ENCODE data around the gene GPRC5B.

Gene GPRC5B

DNA sequence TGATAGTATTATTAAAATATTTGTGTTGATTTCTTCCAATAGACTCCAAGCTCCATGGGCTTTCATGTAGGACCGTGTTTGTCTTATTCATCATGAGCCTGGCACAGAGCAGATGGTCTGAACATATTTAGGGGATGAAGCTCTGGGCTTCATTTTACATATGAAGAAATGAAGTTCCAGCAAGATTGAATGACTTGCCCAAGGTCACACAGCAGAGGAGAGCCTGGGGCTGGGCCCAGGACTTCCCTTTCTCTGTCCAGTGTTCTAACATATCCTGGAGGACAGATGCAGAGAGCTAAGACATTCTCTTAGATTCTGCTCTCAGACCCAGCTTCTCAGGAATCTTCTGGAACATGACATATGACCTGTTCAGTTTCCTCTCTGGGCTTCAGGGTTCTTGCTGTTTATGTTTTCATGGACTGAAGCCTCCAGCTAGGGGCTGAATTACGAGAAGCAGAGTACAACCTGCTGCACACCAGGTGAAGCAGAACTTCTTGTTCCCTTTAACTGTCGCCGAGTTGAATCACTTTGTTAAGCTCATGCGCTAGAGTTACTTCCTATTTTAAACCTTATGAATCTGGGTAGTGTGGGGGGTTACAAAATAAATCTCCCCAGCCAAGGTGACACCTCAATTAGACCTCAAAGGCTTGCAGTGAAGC lies 53.6 kb downstream of the GPRC5B start:
- CTCF ChIA-PET, result interaction anchor here (0.8 to 1.0 kb wide), 2 partner anchors 12 to 56 kb away, joined by 3 read pairs; no protein-coding TSS in a partner anchor
- no peak for DNase-seq (ENCODE audit: extremely low spot score)
- POLR2A ChIA-PET, result no interaction called here
- TF ChIP-seq, protein P1, sequence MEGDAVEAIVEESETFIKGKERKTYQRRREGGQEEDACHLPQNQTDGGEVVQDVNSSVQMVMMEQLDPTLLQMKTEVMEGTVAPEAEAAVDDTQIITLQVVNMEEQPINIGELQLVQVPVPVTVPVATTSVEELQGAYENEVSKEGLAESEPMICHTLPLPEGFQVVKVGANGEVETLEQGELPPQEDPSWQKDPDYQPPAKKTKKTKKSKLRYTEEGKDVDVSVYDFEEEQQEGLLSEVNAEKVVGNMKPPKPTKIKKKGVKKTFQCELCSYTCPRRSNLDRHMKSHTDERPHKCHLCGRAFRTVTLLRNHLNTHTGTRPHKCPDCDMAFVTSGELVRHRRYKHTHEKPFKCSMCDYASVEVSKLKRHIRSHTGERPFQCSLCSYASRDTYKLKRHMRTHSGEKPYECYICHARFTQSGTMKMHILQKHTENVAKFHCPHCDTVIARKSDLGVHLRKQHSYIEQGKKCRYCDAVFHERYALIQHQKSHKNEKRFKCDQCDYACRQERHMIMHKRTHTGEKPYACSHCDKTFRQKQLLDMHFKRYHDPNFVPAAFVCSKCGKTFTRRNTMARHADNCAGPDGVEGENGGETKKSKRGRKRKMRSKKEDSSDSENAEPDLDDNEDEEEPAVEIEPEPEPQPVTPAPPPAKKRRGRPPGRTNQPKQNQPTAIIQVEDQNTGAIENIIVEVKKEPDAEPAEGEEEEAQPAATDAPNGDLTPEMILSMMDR (IDR thresholded peaks at IDR 0.05; ENCODE audit: control extremely low read depth, extremely low read depth, low read depth, missing control alignments), result no peak

DNA sequence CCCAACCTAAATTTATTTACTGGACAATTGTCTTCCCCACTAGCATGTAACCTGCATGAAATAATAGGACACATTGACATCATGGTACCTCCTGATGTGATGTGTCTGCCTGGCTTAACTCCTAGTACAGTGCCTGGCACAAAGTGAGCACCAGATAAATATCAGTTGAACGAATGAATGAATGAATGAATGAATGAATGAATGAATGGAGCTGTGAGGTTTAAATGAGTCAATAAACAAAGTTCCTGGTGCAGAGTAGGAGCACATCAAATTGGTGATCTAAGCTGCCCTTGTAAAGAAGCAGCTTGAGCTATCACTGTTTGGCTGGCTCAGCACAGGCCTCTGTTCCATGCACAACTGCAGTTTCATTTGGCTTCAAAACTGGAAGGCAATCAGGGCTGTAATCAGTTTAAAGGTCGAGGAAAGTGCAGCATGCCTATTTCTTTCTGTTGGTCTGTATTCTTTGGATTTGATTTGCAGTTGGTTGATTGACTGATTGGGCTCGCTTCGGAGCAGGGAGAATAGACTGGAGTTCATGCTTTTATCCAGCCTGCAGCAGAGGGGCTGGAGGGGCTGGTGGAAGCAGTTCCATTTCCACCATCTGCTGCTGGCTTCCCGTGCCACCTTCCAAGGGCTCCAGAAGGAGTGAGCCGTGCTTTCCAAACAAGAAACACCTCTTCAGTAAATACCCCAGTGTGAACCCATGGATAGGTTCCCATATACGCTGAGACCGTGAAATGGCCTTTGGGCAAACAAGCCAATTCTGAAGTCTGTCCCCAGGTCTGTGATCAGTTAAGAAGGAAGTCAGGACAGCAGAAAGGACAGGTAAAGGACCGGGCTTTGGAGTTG lies 54.6 kb downstream of the GPRC5B start:
- no peak for DNase-seq (ENCODE audit: extremely low spot score)
- ChIA-PET POLR2A (no interaction called here), CTCF (no interaction called here)
- TF ChIP-seq, protein P1 (IDR thresholded peaks at IDR 0.05; ENCODE audit: control extremely low read depth, extremely low read depth, low read depth, missing control alignments), result no peak

DNA sequence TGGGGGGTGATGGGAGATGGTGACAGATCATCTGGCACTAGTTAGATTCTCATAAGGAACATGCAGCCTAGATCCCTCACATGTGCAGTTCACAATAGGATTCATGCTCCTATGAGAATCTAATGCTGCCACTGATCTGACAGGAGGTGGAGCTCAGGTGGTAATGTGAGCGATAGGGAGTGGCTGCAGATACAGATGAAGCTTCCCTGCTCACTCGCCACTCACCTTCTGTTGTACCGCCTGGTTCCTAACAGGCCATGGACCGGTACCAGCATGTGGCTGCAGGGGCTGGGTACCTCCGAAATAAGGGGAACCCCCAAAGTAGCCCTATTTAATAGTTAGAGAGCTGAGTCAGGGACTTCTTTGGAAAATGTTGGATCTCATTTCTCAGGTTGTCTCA lies 60.4 kb downstream of the GPRC5B start:
- POLR2A ChIA-PET, result no interaction called here
- CTCF ChIA-PET, result no interaction called here

DNA sequence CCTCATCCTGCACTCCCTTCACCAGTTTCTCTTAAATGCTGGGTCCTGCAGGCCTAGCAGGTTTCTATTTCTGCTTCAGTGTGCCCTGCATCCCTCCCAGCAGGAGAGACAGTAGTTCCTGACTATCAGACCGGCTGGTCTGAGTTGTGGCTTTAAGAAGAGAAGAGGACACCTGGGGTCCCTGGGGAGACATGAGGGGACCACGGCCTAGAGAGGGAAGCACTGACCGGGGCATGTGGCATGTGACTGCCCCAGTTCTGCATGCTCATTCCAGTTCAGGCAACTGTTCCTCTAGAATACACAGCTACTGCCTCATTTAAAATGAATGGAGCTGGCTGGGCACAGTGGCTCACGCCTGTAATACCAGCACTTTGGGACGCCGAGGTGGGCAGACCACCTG lies 61.3 kb downstream of the GPRC5B start:
- TF ChIP-seq, protein P1 (IDR thresholded peaks at IDR 0.05; ENCODE audit: control extremely low read depth, extremely low read depth, low read depth, missing control alignments), result no peak
- DNase-seq (ENCODE audit: extremely low spot score), result no peak
- CTCF ChIA-PET, result no interaction called here
- POLR2A ChIA-PET, result no interaction called here

More for the DNA sequence above, 60.4 kb downstream of the GPRC5B start:
- DNase-seq (ENCODE audit: extremely low spot score), result no peak
- TF ChIP-seq, protein P1 (IDR thresholded peaks at IDR 0.05; ENCODE audit: control extremely low read depth, extremely low read depth, low read depth, missing control alignments), result no peak

DNA sequence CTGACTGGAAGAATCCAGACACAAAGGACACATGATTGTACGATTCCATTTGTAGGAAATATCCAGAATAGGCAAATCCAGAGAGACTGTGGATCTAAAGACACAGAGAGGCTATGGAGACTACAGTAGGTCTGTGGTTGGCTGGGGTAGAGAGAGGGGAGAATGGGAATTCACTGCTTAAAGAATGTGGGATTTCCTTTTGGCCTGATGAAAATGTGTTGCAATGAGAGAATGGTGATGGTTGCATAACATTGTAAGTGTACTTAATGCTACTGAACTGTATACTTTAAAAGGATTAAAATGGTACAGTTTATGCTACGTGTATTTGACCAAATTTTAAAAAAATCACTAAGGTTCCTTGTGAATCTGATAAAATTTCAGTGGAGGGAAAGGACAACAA lies 62.1 kb downstream of the GPRC5B start:
- TF ChIP-seq, protein P1 (IDR thresholded peaks at IDR 0.05; ENCODE audit: control extremely low read depth, extremely low read depth, low read depth, missing control alignments), result no peak
- ChIA-PET CTCF (no interaction called here), POLR2A (no interaction called here)
- no peak for DNase-seq (ENCODE audit: extremely low spot score)

DNA sequence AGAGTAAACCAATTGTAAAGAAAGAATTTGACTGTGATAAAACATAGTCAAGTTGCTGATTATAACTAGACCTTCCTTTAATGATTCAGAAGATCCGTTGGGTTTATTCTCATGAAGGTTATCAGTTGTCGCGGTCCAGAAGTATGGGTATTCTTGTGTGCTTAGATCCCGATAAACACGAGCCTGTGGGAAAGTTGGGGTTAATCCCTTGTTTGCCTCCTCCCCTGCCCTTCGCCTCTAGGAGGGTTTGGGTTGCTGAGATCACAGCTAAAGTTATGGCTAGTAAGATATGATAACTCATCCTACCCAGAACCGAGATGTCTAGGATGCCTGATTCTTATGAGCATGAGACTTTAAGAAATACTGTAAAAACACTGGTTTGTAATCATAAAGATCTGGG lies 66.8 kb downstream of the GPRC5B start:
- TF ChIP-seq, protein P1 (IDR thresholded peaks at IDR 0.05; ENCODE audit: control extremely low read depth, extremely low read depth, low read depth, missing control alignments), result no peak
- ChIA-PET POLR2A (no interaction called here), CTCF (no interaction called here)
- DNase-seq (ENCODE audit: extremely low spot score), result no peak

Measured in GM10248 (cell line).